H1 (cell line): ENCODE measurements around the gene L3MBTL4. TPM values are rescaled to one million over a fixed set of nuclear protein-coding genes. Genes with fewer than 3 reads are reported as not detected.

ENCODE experiments used
- CTCF ChIA-PET: fragments of 300-600 bp; sonication (Branson Sonifier 250); formaldehyde crosslinking; loops from one replicate; lab custom pipeline; 2021; ENCODE audit not compliant: partially characterized antibody; lab: Charles Lee
- POLR2A ChIA-PET: fragments of 300-600 bp; sonication (Branson Sonifier 250); formaldehyde crosslinking; loops from one replicate; lab custom pipeline; 2021; ENCODE audit warnings: inconsistent platforms; ENCODE audit not compliant: partially characterized antibody; lab: Charles Lee
- DNase-seq, 2 experiments: peaks; one replicate each; pipeline versions ENCODE4 v3.0.0 to v3.0.0-alpha.2; 2010 to 2022; ENCODE audit warnings: low spot score in 2 of 2, low read depth in 1 of 2, mixed read lengths in 1 of 2
- FAIRE-seq: peaks from 2 replicates; lab custom pipeline; 2011; peaks lifted over from hg19 to GRCh38; lab: Jason Lieb, UNC
- H2AFZ ChIP-seq: 2 replicates; pipeline ENCODE4 v1.8.1; 2012; ENCODE audit warnings: low read length, inconsistent platforms
- H2AK5ac ChIP-seq: 2 replicates; pipeline ENCODE4 v1.6.1; 2013; ENCODE audit warnings: low read depth, low read length
- H2BK120ac ChIP-seq: replicated peaks from 2 replicates; pipeline ENCODE3; 2013; ENCODE audit warnings: low read depth, low read length, inconsistent platforms
- H2BK12ac ChIP-seq: 2 replicates; pipeline ENCODE4 v1.6.1; 2013; ENCODE audit warnings: low read depth, low read length
- H2BK15ac ChIP-seq: 2 replicates; pipeline ENCODE4 v1.6.1; 2013; ENCODE audit warnings: low read length
- H2BK20ac ChIP-seq: 2 replicates; pipeline ENCODE4 v1.6.1; 2013; ENCODE audit warnings: low read length
- H2BK5ac ChIP-seq: 2 replicates; pipeline ENCODE4 v1.6.1; 2013; ENCODE audit warnings: low read depth, low read length
- H3K14ac ChIP-seq: 2 replicates; pipeline ENCODE4 v1.6.1; 2013; ENCODE audit warnings: inconsistent platforms; ENCODE audit not compliant: insufficient read length
- H3K18ac ChIP-seq: 2 replicates; pipeline ENCODE4 v1.6.1; 2013; ENCODE audit warnings: low read length; ENCODE audit errors: extremely low read depth
- H3K23ac ChIP-seq: 2 replicates; pipeline ENCODE4 v1.6.1; 2013; ENCODE audit warnings: inconsistent platforms; ENCODE audit not compliant: insufficient read length
- H3K23me2 ChIP-seq: 2 replicates; pipeline ENCODE4 v1.6.1; 2013; ENCODE audit warnings: low read depth, low read length
- H3K27ac ChIP-seq: 2 replicates; pipeline ENCODE4 v1.6.1; 2011; ENCODE audit warnings: low read depth, low read length, inconsistent platforms
- H3K27me3 ChIP-seq, 4 experiments: replicated peaks in 1 of 4; 1 replicate in 1 of 4; 2 replicates in 3 of 4; pipeline versions ENCODE4 v1.6.1 to v1.8.1; 2011 to 2013; ENCODE audit warnings: low read length in 3 of 4, mild to moderate bottlenecking in 3 of 4, inconsistent platforms in 2 of 4, mixed read lengths in 2 of 4, moderate library complexity in 1 of 4; ENCODE audit not compliant: control insufficient read depth in 3 of 4, insufficient read depth in 3 of 4; ENCODE audit errors: extremely low read depth in 1 of 4
- H3K36me3 ChIP-seq, 4 experiments: 2 replicates each; pipeline versions ENCODE4 v1.6.1 to v1.8.1; 2011 to 2013; ENCODE audit warnings: mild to moderate bottlenecking in 4 of 4, low read length in 3 of 4, moderate library complexity in 2 of 4, control low read depth in 1 of 4, inconsistent platforms in 1 of 4; ENCODE audit not compliant: insufficient read depth in 4 of 4, control insufficient read depth in 2 of 4
- H3K4ac ChIP-seq: replicated peaks from 2 replicates; pipeline ENCODE3; 2013; ENCODE audit warnings: low read length, low read depth, mixed read lengths, inconsistent platforms; ENCODE audit not compliant: insufficient read length
- H3K4me1 ChIP-seq, 4 experiments: replicated peaks in 1 of 4; 1 replicate in 1 of 4; 2 replicates in 3 of 4; pipeline versions ENCODE4 v1.6.1 to v1.8.1; 2011 to 2013; ENCODE audit warnings: low read length in 3 of 4, inconsistent platforms in 2 of 4, mixed read lengths in 1 of 4; ENCODE audit not compliant: insufficient read depth in 4 of 4, control insufficient read depth in 3 of 4
- H3K4me2 ChIP-seq, 2 experiments: 2 replicates each; pipeline versions ENCODE4 v1.6.1 to v1.8.1; 2011 to 2013; ENCODE audit warnings: low read depth in 2 of 2, low read length in 2 of 2, control low read depth in 1 of 2, inconsistent platforms in 1 of 2, mild to moderate bottlenecking in 1 of 2; ENCODE audit not compliant: insufficient read depth in 1 of 2
- H3K4me3 ChIP-seq, 4 experiments: fragments of 200-600, 300-600 bp in 1 of 4; sonication (generic), shearing (Covaris generic), sonication (Bioruptor Twin) in 1 of 4; 2 replicates each; pipeline versions ENCODE4 v1.5.1 to v1.8.1; 2011 to 2016; ENCODE audit warnings: low read length in 4 of 4, low read depth in 3 of 4, control low read depth in 2 of 4, inconsistent platforms in 2 of 4, mild to moderate bottlenecking in 2 of 4, mixed read lengths in 1 of 4, moderate library complexity in 1 of 4; ENCODE audit not compliant: insufficient read depth in 2 of 4; ENCODE audit errors: extremely low read depth in 1 of 4
- H3K56ac ChIP-seq: replicated peaks from 2 replicates; pipeline ENCODE3; 2013; ENCODE audit warnings: low read depth, mild to moderate bottlenecking, mixed read lengths, low read length, inconsistent platforms; ENCODE audit not compliant: insufficient read length
- H3K79me1 ChIP-seq: 2 replicates; pipeline ENCODE4 v1.6.1; 2013; ENCODE audit warnings: low read depth, low read length, control low read depth
- H3K79me2 ChIP-seq, 2 experiments: 2 replicates each; pipeline versions ENCODE4 v1.6.1 to v1.8.1; 2012 to 2013; ENCODE audit warnings: low read length in 2 of 2, mild to moderate bottlenecking in 2 of 2, inconsistent platforms in 1 of 2; ENCODE audit not compliant: insufficient read depth in 2 of 2, control insufficient read depth in 1 of 2
- H3K9ac ChIP-seq, 4 experiments: replicated peaks in 1 of 4; 1 replicate in 1 of 4; 2 replicates in 3 of 4; pipeline versions ENCODE4 v1.6.1 to v1.8.1; 2011 to 2013; ENCODE audit warnings: low read depth in 3 of 4, low read length in 3 of 4, control low read depth in 2 of 4, mild to moderate bottlenecking in 2 of 4, moderate library complexity in 2 of 4, inconsistent platforms in 1 of 4; ENCODE audit errors: extremely low read depth in 1 of 4
- H3K9me3 ChIP-seq, 2 experiments: 2 replicates each; pipeline versions ENCODE4 v1.6.1 to v1.8.1; 2012 to 2013; ENCODE audit warnings: mild to moderate bottlenecking in 2 of 2, moderate library complexity in 2 of 2, control low read depth in 1 of 2, inconsistent platforms in 1 of 2, low read depth in 1 of 2, low read length in 1 of 2, mixed read lengths in 1 of 2; ENCODE audit not compliant: insufficient read depth in 2 of 2
- H4K20me1 ChIP-seq, 2 experiments: replicated peaks in 1 of 2; 2 replicates each; pipeline versions ENCODE3 to v1.8.1; 2011 to 2013; ENCODE audit warnings: inconsistent platforms in 2 of 2, low read length in 2 of 2, mild to moderate bottlenecking in 1 of 2; ENCODE audit not compliant: insufficient read depth in 2 of 2, control insufficient read depth in 1 of 2
- H4K5ac ChIP-seq: 2 replicates; pipeline ENCODE4 v1.6.1; 2013; ENCODE audit warnings: low read length, low read depth, mixed read lengths, inconsistent platforms; ENCODE audit not compliant: insufficient read length
- H4K8ac ChIP-seq: 2 replicates; pipeline ENCODE4 v1.8.0; 2013; ENCODE audit warnings: mild to moderate bottlenecking, moderate library complexity, low read length, inconsistent platforms; ENCODE audit not compliant: insufficient read depth; ENCODE audit errors: extremely low read depth
- H4K91ac ChIP-seq: replicated peaks from 2 replicates; pipeline ENCODE3; 2013; ENCODE audit warnings: low read length, mixed read lengths, inconsistent platforms; ENCODE audit not compliant: insufficient read length
- HDAC6 ChIP-seq: IDR thresholded peaks from one replicate; pipeline ENCODE4 v1.7.1; 2012; ENCODE audit warnings: low read depth, mild to moderate bottlenecking, inconsistent platforms, low read length, moderate library complexity
- WGBS, 2 experiments: shearing (Covaris generic) in 1 of 2; methylation state at CpG; one replicate each; pipeline versions ENCODE4 v1.1.6 to v1.1.7; 2013 to 2015; ENCODE audit warnings: low lambda C conversion rate in 2 of 2, mixed read lengths in 2 of 2, inconsistent platforms in 1 of 2, low coverage in 1 of 2, missing lambda C conversion rate in 1 of 2; ENCODE audit not compliant: insufficient replicate concordance in 2 of 2, insufficient coverage in 1 of 2, insufficient read length in 1 of 2; ENCODE audit errors: extremely low coverage in 1 of 2, missing lambda C conversion rate in 1 of 2; 5-methylcytosine and 5-hydroxymethylcytosine counted together
- polyA plus RNA-seq, 7 experiments: library from polyadenylated mRNA; depleted of rRNA in 3 of 7; stranded (reverse) in 5 of 7; unstranded in 2 of 7; fragments of >200 nt in 5 of 7; fragments of 200-250 nt in 2 of 7; gene quantifications; 1 replicate in 5 of 7; 2 replicates in 1 of 7; 4 replicates in 1 of 7; pipeline versions ENCODE4 v1.2.1 to v1.2.3, GENCODE V29; 2011 to 2013; ENCODE audit warnings: missing spikeins in 2 of 7, mixed read lengths in 2 of 7
- total RNA-seq: library from RNA; stranded (reverse); fragmentation: NEBNext Ultra II Directional; extraction: Animal tissue kit (Norgen Biotek cat#: 25700); gene quantifications from 2 replicates; pipeline ENCODE4 v1.2.1, GENCODE V29; 2021

Gene L3MBTL4
- total and polyA plus RNA-seq, 2 of the 8 experiments (the other 6 are each of a cell fraction or from before 2014, with no cell fraction given), result 1.0 to 2.1 TPM

DNA sequence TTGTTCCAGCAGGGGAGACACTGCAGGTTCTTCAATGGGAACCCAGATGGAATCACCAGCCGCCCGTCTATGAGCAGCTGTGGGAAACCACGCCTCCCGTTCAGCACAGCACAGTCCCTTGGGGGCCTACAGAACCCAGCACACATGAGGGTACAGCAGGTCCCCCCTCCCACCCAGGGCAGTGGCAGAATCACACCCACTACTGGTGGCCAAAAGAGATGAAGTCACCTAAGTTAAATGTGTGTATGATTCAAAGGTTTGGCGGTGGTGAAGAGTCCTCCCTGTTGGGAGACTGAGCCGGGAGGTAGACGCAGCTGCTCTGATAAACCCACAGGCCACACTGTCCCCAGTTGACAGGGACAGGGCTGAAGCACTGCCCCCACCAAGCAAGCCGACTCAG, 44.3 kb downstream of the L3MBTL4 start:
- TF ChIP-seq HDAC6, result no peak
- Histone ChIP-seq H3K79me1 (no peaks in the 10 kb centered on the region), H3K36me3 (no peaks in the 10 kb centered on the region), H2AK5ac (0 out of 2 replicates have a peak overlapping the region, but pooled peaks have one; percentile 75), H2AFZ (no peak overlapping the region), H3K27ac (no peak overlapping the region), H4K20me1 (no peaks in the 10 kb centered on the region), H3K9me3 (peaks cover 4 to 6% of the 10 kb centered on the region in 2 experiments; a peak in 3 of 4 replicates), H3K27me3 (no peaks in the 10 kb centered on the region), H4K5ac (no peak overlapping the region), H3K23me2 (no peaks in the 10 kb centered on the region), H2BK120ac (no peak overlapping the region), H3K56ac (no peak overlapping the region), H2BK12ac (no peak overlapping the region), H3K18ac (no peak overlapping the region), H3K14ac (no peak overlapping the region), H4K91ac (no peak overlapping the region), H2BK15ac (no peak overlapping the region), H3K4me1 (peaks cover 6 to 16% (median 9%) of the 10 kb centered on the region in 4 experiments), H3K79me2 (no peaks in the 10 kb centered on the region), H3K9ac (no peak overlapping the region), H2BK5ac (no peak overlapping the region), H3K4ac (no peak overlapping the region), H2BK20ac (no peak overlapping the region), H4K8ac (no peak overlapping the region), H3K4me3 (no peak overlapping the region), H3K23ac (no peak overlapping the region), H3K4me2 (no peak overlapping the region)
- ChIA-PET POLR2A (no interaction called here), CTCF (no interaction called here)
- no peak for FAIRE-seq
- DNase-seq, result no peak
- 96% methylated on average over 8 of the region's 8 CpGs; no CpG with 5 or more reads in 1 of the 2 experiments for WGBS, 2 experiments
